SH-SY5Y (cell line): ENCODE data around the gene MCRIP2.

ENCODE experiments used
- GATA2 ChIP-seq: IDR thresholded peaks from 2 replicates; pipeline ENCODE4 v1.6.1; 2011; ENCODE audit warnings: mild to moderate bottlenecking, low read depth, low read length
- GATA3 ChIP-seq: IDR thresholded peaks from 2 replicates; pipeline ENCODE4 v1.6.1; 2011; ENCODE audit warnings: low read depth, mild to moderate bottlenecking, low read length, moderate library complexity

GRCh38 chr16:592518-593306 is 48.9 kb upstream of the MCRIP2 start:
- no peak for TF ChIP-seq GATA2
- no peak for TF ChIP-seq GATA3
